GM12878 (cell line): Measurements from ENCODE around the gene RBBP5. TPM values are rescaled to one million over a fixed set of nuclear protein-coding genes. Genes with fewer than 3 reads are reported as not detected.

Source experiments
- ATAC-seq: fragments of 200-7000 bp; cut with Tn5 transposase; 3 replicates; pipeline ENCODE4 v1.9.1; 2020; ENCODE audit warnings: mild to moderate bottlenecking, moderate library complexity
- BruUV-seq: library from RNA; stranded (reverse); fragments of 400-500 nt; replicated peaks from 2 replicates; lab custom pipeline; 2021; lab: Mats Ljungman, UMichigan
- CTCF ChIA-PET: fragments of 300-600 bp; sonication (Branson Sonifier 250); formaldehyde crosslinking; extraction: SDS; loops from one replicate; lab custom pipeline; 2021; ENCODE audit warnings: inconsistent platforms; lab: Yijun Ruan, JAX
- POLR2A ChIA-PET: fragments of 350-600 bp; formaldehyde crosslinking; extraction: SDS; loops from one replicate; lab custom pipeline; 2021; ENCODE audit warnings: inconsistent platforms; lab: Charles Lee
- RAD21 ChIA-PET: fragments of 300-600 bp; sonication (Branson Sonifier 250); formaldehyde crosslinking; loops from one replicate; lab custom pipeline; 2023; ENCODE audit warnings: antibody characterized with exemption; ENCODE audit not compliant: unreplicated experiment; lab: Charles Lee
- SMC1A ChIA-PET: fragments of 300-600 bp; sonication (Branson Sonifier 250); formaldehyde crosslinking; loops from one replicate; lab custom pipeline; 2023; ENCODE audit not compliant: unreplicated experiment, uncharacterized antibody; lab: Charles Lee
- DNase-seq: peaks from one replicate; pipeline ENCODE4 v3.0.0-alpha.2; 2011; ENCODE audit warnings: low read depth, low spot score
- FAIRE-seq: peaks from 3 replicates; lab custom pipeline; 2011; peaks lifted over from hg19 to GRCh38; lab: Jason Lieb, UNC
- H2AFZ ChIP-seq: 2 replicates; pipeline ENCODE4 v1.6.0; 2011; ENCODE audit warnings: low read depth, low read length, control low read depth; ENCODE audit not compliant: control insufficient read depth
- H3K27ac ChIP-seq: 2 replicates; pipeline ENCODE4 v1.5.1; 2011; ENCODE audit warnings: control low read depth; ENCODE audit not compliant: control insufficient read depth, insufficient read depth
- H3K27me3 ChIP-seq, 2 experiments: replicated peaks in 1 of 2; 2 replicates each; pipeline versions ENCODE4 v1.6.0 to v1.6.1; 2011; ENCODE audit warnings: low read length in 1 of 2; ENCODE audit not compliant: control insufficient read depth in 2 of 2, insufficient read depth in 2 of 2
- H3K36me3 ChIP-seq, 2 experiments: 2 replicates each; pipeline ENCODE4 v1.5.1; 2011; ENCODE audit warnings: low read length in 1 of 2; ENCODE audit not compliant: control insufficient read depth in 2 of 2, insufficient read depth in 2 of 2
- H3K4me1 ChIP-seq: 2 replicates; pipeline ENCODE4 v1.6.1; 2011; ENCODE audit warnings: mild to moderate bottlenecking, low read length, moderate library complexity, mixed read lengths; ENCODE audit not compliant: control insufficient read depth, insufficient read depth
- H3K4me2 ChIP-seq: 2 replicates; pipeline ENCODE4 v1.6.0; 2011; ENCODE audit warnings: control low read depth; ENCODE audit not compliant: control insufficient read depth, insufficient read depth
- H3K4me3 ChIP-seq: fragments of 200-600 bp; sonication (generic); 2 replicates; pipeline ENCODE4 v1.5.1; 2016
- H3K79me2 ChIP-seq: 2 replicates; pipeline ENCODE4 v1.6.0; 2011; ENCODE audit warnings: low read length; ENCODE audit not compliant: control insufficient read depth, insufficient read depth
- H3K9ac ChIP-seq: 2 replicates; pipeline ENCODE4 v1.8.0; 2011; ENCODE audit warnings: low read length, control low read depth, mixed read lengths; ENCODE audit not compliant: control insufficient read depth, insufficient read depth
- H3K9me3 ChIP-seq: replicated peaks from 3 replicates; pipeline ENCODE4 v1.5.1; 2011; ENCODE audit warnings: mild to moderate bottlenecking, low read length; ENCODE audit not compliant: control insufficient read depth, insufficient read depth
- H4K20me1 ChIP-seq: 2 replicates; pipeline ENCODE4 v1.6.0; 2011; ENCODE audit not compliant: control insufficient read depth, insufficient read depth
- CREB1 ChIP-seq: IDR thresholded peaks from 2 replicates; pipeline ENCODE4 v1.6.1; 2012; ENCODE audit warnings: low read depth, mild to moderate bottlenecking, inconsistent platforms
- EP300 ChIP-seq, 2 experiments: fragments of 150-350 bp in 1 of 2; IDR thresholded peaks; 2 replicates each; pipeline ENCODE4 v1.6.1; 2011 to 2012; ENCODE audit warnings: low read depth in 2 of 2, low read length in 2 of 2, borderline replicate concordance in 1 of 2, improper control_type of control experiment in 1 of 2, inconsistent platforms in 1 of 2; ENCODE audit not compliant: control insufficient read depth in 1 of 2
- ESRRA ChIP-seq: IDR thresholded peaks from 2 replicates; pipeline ENCODE4 v1.6.1; 2012; ENCODE audit warnings: mild to moderate bottlenecking, low read length, improper control_type of control experiment
- ETV6 ChIP-seq, 2 experiments: fragments of 450-650 bp in 1 of 2; IDR thresholded peaks in 1 of 2; conservative IDR thresholded peaks in 1 of 2; 2 replicates each; pipeline ENCODE4 v1.6.1; 2014; ENCODE audit warnings: antibody characterized with exemption in 1 of 2, borderline replicate concordance in 1 of 2, low read depth in 1 of 2, mild to moderate bottlenecking in 1 of 2, moderate library complexity in 1 of 2
- FOXM1 ChIP-seq: IDR thresholded peaks from 2 replicates; pipeline ENCODE4 v1.6.1; 2012; ENCODE audit warnings: low read depth, mild to moderate bottlenecking, inconsistent platforms, low read length, moderate library complexity
- GATAD2B ChIP-seq: fragments of 450-650 bp; conservative IDR thresholded peaks from 2 replicates; pipeline ENCODE4 v1.6.1; 2017; ENCODE audit warnings: low read depth, mild to moderate bottlenecking, moderate library complexity
- IKZF2 ChIP-seq, 2 experiments: fragments of 450-650 bp; IDR thresholded peaks; 2 replicates each; pipeline ENCODE4 v1.6.1; 2017; ENCODE audit warnings: mild to moderate bottlenecking in 2 of 2, moderate library complexity in 2 of 2
- MEF2A ChIP-seq: IDR thresholded peaks from 2 replicates; pipeline ENCODE4 v1.6.1; 2011; ENCODE audit warnings: low read depth, mild to moderate bottlenecking, low read length, moderate library complexity; ENCODE audit not compliant: insufficient read depth
- MYC ChIP-seq: IDR thresholded peaks from 2 replicates; pipeline ENCODE4 v1.6.1; 2011; ENCODE audit warnings: mild to moderate bottlenecking, low read length, moderate library complexity, inconsistent platforms; ENCODE audit not compliant: insufficient read depth, insufficient replicate concordance, insufficient read length, severe bottlenecking
- NFYB ChIP-seq: IDR thresholded peaks from 2 replicates; pipeline ENCODE4 v1.6.1; 2011; ENCODE audit warnings: low read depth, mild to moderate bottlenecking, low read length, improper control_type of control experiment, moderate library complexity; ENCODE audit not compliant: insufficient read depth
- NRF1 ChIP-seq: conservative IDR thresholded peaks from 2 replicates; pipeline ENCODE4 v1.6.1; 2011; ENCODE audit warnings: mild to moderate bottlenecking, low read depth, low read length, improper control_type of control experiment
- RCOR1 ChIP-seq: conservative IDR thresholded peaks from 2 replicates; pipeline ENCODE4 v1.6.1; 2012; ENCODE audit warnings: low read depth, low read length, improper control_type of control experiment
- RUNX3 ChIP-seq: IDR thresholded peaks from 2 replicates; pipeline ENCODE4 v1.6.1; 2012; ENCODE audit warnings: low read length, inconsistent platforms
- SPI1 ChIP-seq: IDR thresholded peaks from 2 replicates; pipeline ENCODE4 v1.6.1; 2011; ENCODE audit warnings: low read depth, mild to moderate bottlenecking, low read length, moderate library complexity, borderline replicate concordance; ENCODE audit not compliant: insufficient read depth
- STAT1 ChIP-seq: fragments of 450-650 bp; conservative IDR thresholded peaks from 2 replicates; pipeline ENCODE4 v1.6.1; 2014; ENCODE audit warnings: antibody characterized with exemption, mild to moderate bottlenecking
- TCF12 ChIP-seq: IDR thresholded peaks from 2 replicates; pipeline ENCODE4 v1.6.1; 2011; ENCODE audit warnings: low read depth, mild to moderate bottlenecking, low read length
- WRNIP1 ChIP-seq: IDR thresholded peaks from 2 replicates; pipeline ENCODE4 v1.6.1; 2011; ENCODE audit warnings: low read depth, low read length, improper control_type of control experiment, borderline replicate concordance
- ZNF217 ChIP-seq: fragments of 450-650 bp; IDR thresholded peaks from 2 replicates; pipeline ENCODE4 v1.6.1; 2017; ENCODE audit warnings: antibody characterized with exemption, mild to moderate bottlenecking
- ZNF274 ChIP-seq: IDR thresholded peaks from one replicate; pipeline ENCODE4 v1.8.0; 2011; ENCODE audit not compliant: insufficient read length, insufficient read depth
- WGBS: methylation state at CpG from one replicate; pipeline ENCODE4 v1.1.6; 2016; ENCODE audit warnings: low lambda C conversion rate; ENCODE audit not compliant: insufficient replicate concordance, insufficient coverage; ENCODE audit errors: missing lambda C conversion rate; 5-methylcytosine and 5-hydroxymethylcytosine counted together
- in situ Hi-C: fragments of 300-500 bp; cut with MboI; formaldehyde crosslinking; loops from 9 replicates; pipeline ENCODE4 v1.14.3; 2018; ENCODE audit warnings: mixed read lengths
- intact Hi-C: fragments of 100-400 bp; cut with micrococcal nuclease; formaldehyde crosslinking; loops from one replicate; pipeline ENCODE4 v1.14.2; 2022; ENCODE audit not compliant: unreplicated experiment
- polyA plus RNA-seq, 11 experiments: library from polyadenylated mRNA; depleted of rRNA in 4 of 11; unstranded in 6 of 11; stranded (reverse) in 5 of 11; fragments of >200 nt; fragmentation: Nextera tagmentation in 4 of 11; fragmentation: Illumina TruSeq in 1 of 11; extraction: Ambion mirVana in 4 of 11; extraction: Trizol in 1 of 11; gene quantifications; 1 replicate in 1 of 11; 2 replicates in 10 of 11; pipeline versions ENCODE4 v1.2.1 to v1.2.3, GENCODE V29; 2011 to 2016; ENCODE audit warnings: inconsistent platforms in 2 of 11, missing spikeins in 2 of 11, low read depth in 1 of 11
- total RNA-seq, 4 experiments: library from RNA; depleted of rRNA in 3 of 4; stranded (reverse); fragments of >200 nt in 3 of 4; fragmentation: Illumina TruSeq in 1 of 4; extraction: Trizol in 1 of 4; gene quantifications; 2 replicates each; pipeline versions ENCODE4 v1.2.1 to v1.2.3, GENCODE V29; 2013 to 2021
- TF ChIP-seq, protein P1 (sequence below): fragments of 450-650 bp; IDR thresholded peaks from 2 replicates; pipeline ENCODE4 v1.6.1; 2018; ENCODE audit warnings: borderline replicate concordance, mild to moderate bottlenecking; ENCODE audit not compliant: partially characterized antibody

RBBP5 gene
- total and polyA plus RNA-seq, 10 of the 15 experiments (the other 5 are each of a cell fraction or from before 2014, with no cell fraction given), result 10.0 to 20.6 (median 14.8) TPM

DNA sequence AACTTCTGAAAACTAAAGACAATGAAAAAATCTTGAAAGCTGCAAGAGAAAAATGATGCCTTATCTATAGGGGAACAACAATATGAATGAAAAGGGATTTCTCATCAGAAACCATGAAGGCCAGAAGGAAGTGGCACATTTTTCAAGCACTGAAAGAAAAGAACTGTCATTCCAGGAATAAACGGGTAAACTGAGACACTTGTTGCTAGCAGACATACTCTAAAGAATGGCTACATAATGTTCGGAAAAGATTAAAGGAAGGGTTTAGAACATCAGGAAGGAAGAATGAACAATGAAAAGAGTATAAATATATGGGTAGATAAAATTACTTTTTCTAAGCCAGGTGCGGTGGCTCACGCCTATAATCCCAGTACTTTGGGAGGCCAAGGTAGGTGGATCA, 14.5 kb downstream of the RBBP5 start:
- no peak overlapping the region for H2AFZ ChIP-seq
- peaks cover 0 to 7% of the 10 kb centered on the region in 2 experiments for H3K36me3 ChIP-seq
- CTCF ChIA-PET, result interaction anchor here (2.2 kb wide), 1 partner anchor 15 kb away, joined by 10 read pairs; the partner anchor contains the start of gene RBBP5
- H3K4me1 ChIP-seq, result no peaks in the 10 kb centered on the region
- H3K4me3 ChIP-seq, result no peak overlapping the region
- H3K27me3 ChIP-seq, result no peaks in the 10 kb centered on the region
- intact Hi-C loops (no loop called here), in situ Hi-C loops (no loop called here)
- no peak overlapping the region for H3K4me2 ChIP-seq
- no peak for TF ChIP-seq GATAD2B
- no peak for TF ChIP-seq TCF12
- no peak for TF ChIP-seq ZNF217
- TF ChIP-seq FOXM1, result no peak
- TF ChIP-seq ZNF274, result no peak
- no peak for TF ChIP-seq SPI1
- no peak for TF ChIP-seq CREB1
- no peak for TF ChIP-seq RCOR1
- TF ChIP-seq NFYB, result no peak
- TF ChIP-seq STAT1, result no peak
- no peak for TF ChIP-seq NRF1
- no peak for TF ChIP-seq IKZF2 (IDR thresholded peaks at IDR 0.05)
- no peak for TF ChIP-seq ETV6 (conservative IDR thresholded peaks at IDR 0.05 in 1 of 2, IDR thresholded peaks at IDR 0.05 in 1 of 2; ENCODE audit: borderline replicate concordance in 1 of 2, low read depth in 1 of 2)
- no peak for TF ChIP-seq ESRRA
- no peak for TF ChIP-seq EP300 (IDR thresholded peaks at IDR 0.05; ENCODE audit: borderline replicate concordance in 1 of 2, control insufficient read depth in 1 of 2, low read depth in 2 of 2, low read length in 2 of 2)
- no peak for TF ChIP-seq WRNIP1
- TF ChIP-seq, protein P1, sequence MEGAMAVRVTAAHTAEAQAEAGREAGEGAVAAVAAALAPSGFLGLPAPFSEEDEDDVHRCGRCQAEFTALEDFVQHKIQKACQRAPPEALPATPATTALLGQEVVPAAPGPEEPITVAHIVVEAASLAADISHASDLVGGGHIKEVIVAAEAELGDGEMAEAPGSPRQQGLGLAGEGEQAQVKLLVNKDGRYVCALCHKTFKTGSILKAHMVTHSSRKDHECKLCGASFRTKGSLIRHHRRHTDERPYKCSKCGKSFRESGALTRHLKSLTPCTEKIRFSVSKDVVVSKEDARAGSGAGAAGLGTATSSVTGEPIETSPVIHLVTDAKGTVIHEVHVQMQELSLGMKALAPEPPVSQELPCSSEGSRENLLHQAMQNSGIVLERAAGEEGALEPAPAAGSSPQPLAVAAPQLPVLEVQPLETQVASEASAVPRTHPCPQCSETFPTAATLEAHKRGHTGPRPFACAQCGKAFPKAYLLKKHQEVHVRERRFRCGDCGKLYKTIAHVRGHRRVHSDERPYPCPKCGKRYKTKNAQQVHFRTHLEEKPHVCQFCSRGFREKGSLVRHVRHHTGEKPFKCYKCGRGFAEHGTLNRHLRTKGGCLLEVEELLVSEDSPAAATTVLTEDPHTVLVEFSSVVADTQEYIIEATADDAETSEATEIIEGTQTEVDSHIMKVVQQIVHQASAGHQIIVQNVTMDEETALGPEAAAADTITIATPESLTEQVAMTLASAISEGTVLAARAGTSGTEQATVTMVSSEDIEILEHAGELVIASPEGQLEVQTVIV, result no peak
- no peak for TF ChIP-seq MYC
- TF ChIP-seq RUNX3, result no peak
- TF ChIP-seq MEF2A, result no peak
- TF ChIP-seq, all 136 proteins: peak for 0
- ChIA-PET SMC1A (no interaction called here), RAD21 (no interaction called here), POLR2A (interaction anchor here (0.7 kb wide), 1 partner anchor 12 kb away, joined by 3 read pairs; no protein-coding TSS in a partner anchor)
- no peak overlapping the region for H3K27ac ChIP-seq
- H3K79me2 ChIP-seq, result no peaks in the 10 kb centered on the region
- 98% methylated on average over 4 of the region's 4 CpGs for WGBS
- H4K20me1 ChIP-seq, result no peaks in the 10 kb centered on the region
- no peak overlapping the region for H3K9ac ChIP-seq
- H3K9me3 ChIP-seq, result no peaks in the 10 kb centered on the region
- FAIRE-seq, result no peak
- ATAC-seq, result no peak
- BruUV-seq, result no TSS peak
- DNase-seq, result no peak
